Measurements from ENCODE around the gene MTHFSD. TPM values are rescaled to one million over a fixed set of nuclear protein-coding genes. Genes with fewer than 3 reads are reported as not detected.

The MTHFSD gene
- total and polyA plus RNA-seq, 2 of the 8 experiments (the other 6 are each of a cell fraction or from before 2014, with no cell fraction given), result 7.1 to 9.8 TPM

GRCh38 chr16:86511317-86512161 is 43.5 kb downstream of the MTHFSD start (continued):
- TF ChIP-seq ATF2 (IDR thresholded peaks at IDR 0.05; ENCODE audit: low read length), result no peak
- no peak for TF ChIP-seq SP4 (IDR thresholded peaks at IDR 0.05; ENCODE audit: low read length)
- no peak for TF ChIP-seq E2F6 (IDR thresholded peaks at IDR 0.05)
- peak; percentile 100 for TF ChIP-seq EZH2 (IDR thresholded peaks at IDR 0.05; ENCODE audit: low read depth, low read length, severe bottlenecking)
- TF ChIP-seq CHD7 (IDR thresholded peaks at IDR 0.05; ENCODE audit: insufficient replicate concordance, low read length), result no peak
- TF ChIP-seq RAD21 (IDR thresholded peaks at IDR 0.05 in 1 of 2, conservative IDR thresholded peaks at IDR 0.05 in 1 of 2; ENCODE audit: low read depth in 2 of 2, low read length in 2 of 2), result no peak

Measured in H1 (cell line).